Activated CD8-positive, alpha-beta memory T cell treated with anti-CD3 and anti-CD28 coated beads for 1 hour (primary cell): Measurements from ENCODE around the gene TREML2.
"Not testable (repeated sequence)": the region's sequence is repeated elsewhere in the genome, so short reads cannot be mapped to it uniquely, and the experiment has no call there.

Experiments used
- DNase-seq, 2 donors: peaks; one replicate each; pipeline ENCODE4 v3.0.0-alpha.2; 2020; ENCODE audit warnings: low read depth in 1 of 2; ENCODE audit errors: extremely low read depth in 1 of 2

TREML2 gene

DNA sequence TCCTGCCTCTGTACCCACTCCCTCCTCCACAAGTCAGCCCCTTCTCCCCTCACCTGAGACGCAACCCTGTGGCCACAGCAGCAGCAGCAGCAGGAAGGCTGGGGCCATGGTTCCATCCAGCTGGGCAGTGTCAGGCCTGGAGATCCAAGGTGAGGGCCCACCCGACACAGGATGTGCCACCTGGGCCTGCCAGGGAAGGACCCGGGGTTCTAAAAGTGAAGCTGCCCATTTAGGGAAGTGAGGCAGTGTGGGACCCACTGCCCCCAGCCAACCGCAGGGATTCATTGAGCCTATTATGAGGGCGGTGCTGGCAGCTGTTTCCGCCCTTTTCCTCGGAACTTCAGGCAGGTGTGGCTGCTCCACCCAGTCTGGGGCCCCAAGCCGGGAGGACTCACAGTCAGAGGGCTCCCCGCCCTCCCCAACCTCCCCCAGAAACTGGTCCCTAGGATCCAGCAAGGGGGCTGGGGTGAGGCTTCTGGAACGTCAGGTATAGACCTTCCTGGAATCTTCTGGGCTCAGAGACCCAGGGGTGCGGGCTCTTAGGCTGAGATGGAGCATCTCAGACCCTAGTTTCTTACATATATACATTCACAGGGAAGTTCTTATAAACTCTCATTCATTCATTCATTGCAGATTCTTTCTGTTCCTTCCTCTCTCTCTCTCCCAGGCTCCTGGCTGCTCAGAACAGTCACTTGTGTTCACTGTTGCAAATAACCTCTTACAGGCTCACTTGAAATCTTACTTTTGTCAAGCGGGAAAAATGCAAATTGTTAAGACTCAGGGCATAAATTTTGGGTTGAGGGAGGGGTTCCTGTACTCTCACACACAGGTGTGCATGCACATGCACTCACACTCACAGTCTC is at the start of gene TREML2:
TSS of gene TREML2 (minus strand) at position 249 of the 863 bp plus-strand sequence. CDS start at position 108, 141 bp downstream.
- no peak for DNase-seq

DNA sequence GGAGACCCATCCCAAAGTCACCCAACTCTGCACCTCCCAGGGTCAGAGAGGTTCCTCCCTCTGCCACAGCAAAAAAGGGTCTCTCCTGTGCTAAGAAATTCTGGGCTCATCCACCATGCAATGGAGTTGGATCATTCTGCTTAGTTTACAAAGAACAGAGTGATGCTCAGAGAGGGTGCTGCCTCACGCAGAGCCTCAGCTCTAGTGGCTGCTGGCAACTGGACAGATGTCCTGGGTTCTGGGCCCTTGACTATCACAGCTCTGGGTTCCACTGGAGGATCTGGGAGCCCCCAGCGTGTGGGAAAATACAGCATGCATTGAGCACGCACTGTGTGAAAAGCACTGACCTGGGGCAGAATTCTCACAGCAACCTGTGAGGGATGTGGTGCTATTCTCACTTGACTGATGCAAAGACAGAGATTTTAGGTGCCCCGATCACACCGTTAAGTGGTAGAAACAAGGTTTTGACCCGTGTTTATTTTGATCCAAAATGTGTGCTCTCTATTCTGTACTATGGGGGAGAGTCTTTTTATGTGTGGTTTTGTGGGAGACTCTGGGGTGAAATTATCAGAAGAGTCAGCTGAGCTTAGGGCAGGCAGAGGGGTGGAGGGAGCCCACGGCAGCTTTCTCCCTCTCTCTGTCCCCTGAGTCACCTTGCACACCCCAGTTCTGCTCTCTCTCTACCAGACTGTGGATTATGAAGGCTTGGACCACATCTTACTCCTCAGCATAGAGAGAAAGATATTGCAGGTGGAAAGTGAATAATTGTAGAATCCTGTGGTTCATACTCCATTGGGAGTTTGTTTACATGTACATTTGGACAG is 47.1 kb upstream of the TREML2 start:
- no peak for DNase-seq

GRCh38 chr6:41247288-41247865 is 46.4 kb upstream of the TREML2 start:
- DNase-seq, result no peak

GRCh38 chr6:41246529-41246928 is 45.6 kb upstream of the TREML2 start:
- not testable (repeated sequence) for DNase-seq

- no peak for DNase-seq
These were observed 38.7 kb upstream of the TREML2 start for GRCh38 chr6:41239467-41240159.

DNA sequence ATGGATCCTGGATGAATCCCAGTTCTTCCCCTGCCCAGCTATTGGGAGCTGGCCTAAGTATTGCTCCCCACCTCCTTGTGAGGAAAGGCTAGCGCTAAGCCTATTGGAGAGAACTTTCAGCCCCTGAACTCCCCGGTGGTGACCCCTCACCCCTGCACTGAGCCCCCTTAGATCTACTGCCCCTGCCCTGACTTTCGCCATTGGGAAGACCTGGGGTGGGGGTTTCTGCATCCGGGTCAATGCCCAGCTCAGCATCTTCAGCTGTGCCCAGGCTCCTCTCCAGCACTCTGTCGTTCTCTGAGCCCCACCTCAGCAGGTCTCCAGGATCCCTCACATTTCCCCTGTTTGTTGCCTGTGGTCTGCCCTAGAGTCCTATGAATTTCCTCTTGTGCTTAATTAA is 36.2 kb upstream of the TREML2 start:
- DNase-seq, result no peak

- DNase-seq, result no peak
These were observed 35.3 kb upstream of the TREML2 start for GRCh38 chr6:41236276-41236675.

DNA sequence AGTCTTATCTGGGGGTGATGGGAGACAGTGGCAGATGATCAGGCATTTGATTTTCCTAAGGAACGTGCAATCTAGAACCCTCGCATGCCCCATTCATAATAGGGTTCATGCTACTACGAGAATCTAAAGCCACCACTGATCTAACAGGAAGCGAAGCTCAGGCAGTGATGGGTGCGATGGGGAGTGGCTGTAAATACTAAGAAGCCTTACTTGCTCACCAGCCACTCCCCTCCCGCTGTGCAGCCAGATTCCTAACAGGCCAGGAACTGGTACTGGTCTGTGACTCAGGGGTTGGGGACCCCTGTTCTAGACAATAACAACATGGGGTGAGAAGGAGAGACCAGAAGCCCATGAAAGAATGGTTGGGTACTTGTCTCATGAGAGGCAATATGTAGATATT is 31.7 kb upstream of the TREML2 start:
- no peak for DNase-seq

DNA sequence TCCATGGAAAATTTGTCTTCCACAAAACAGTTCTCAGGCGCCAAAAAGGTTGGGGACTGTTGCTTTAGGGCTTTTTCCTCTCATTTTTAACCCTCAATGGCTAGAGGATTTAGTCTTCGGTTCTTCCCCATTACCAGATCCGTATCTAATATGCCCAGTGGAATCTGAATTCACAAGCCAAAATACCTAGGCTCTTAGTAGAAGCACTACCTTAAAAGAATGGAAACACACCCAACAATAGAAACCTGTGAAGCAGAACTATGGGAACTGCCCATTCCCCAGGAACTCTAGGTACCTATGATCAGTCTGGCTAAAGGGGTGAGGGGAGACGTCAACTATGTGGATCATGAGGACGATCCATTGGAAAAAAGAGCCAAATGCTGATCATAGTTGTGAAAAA is 30.3 kb upstream of the TREML2 start:
- no peak for DNase-seq

GRCh38 chr6:41229721-41230120 is 28.8 kb upstream of the TREML2 start:
- DNase-seq, result no peak

- no peak for DNase-seq
These were observed 27.7 kb upstream of the TREML2 start for GRCh38 chr6:41228616-41229015.

- DNase-seq, result no peak
These were observed 27.1 kb upstream of the TREML2 start, which contains the start of gene TREML4 for GRCh38 chr6:41228096-41228495. TREML4 (plus strand) TSS chr6:41228349; CDS start chr6:41228428, 79 bp downstream.

GRCh38 chr6:41226752-41227151 is 25.8 kb upstream of the TREML2 start:
- DNase-seq, result no peak

- no peak for DNase-seq
These were observed 23.9 kb upstream of the TREML2 start for GRCh38 chr6:41224800-41225199.

DNA sequence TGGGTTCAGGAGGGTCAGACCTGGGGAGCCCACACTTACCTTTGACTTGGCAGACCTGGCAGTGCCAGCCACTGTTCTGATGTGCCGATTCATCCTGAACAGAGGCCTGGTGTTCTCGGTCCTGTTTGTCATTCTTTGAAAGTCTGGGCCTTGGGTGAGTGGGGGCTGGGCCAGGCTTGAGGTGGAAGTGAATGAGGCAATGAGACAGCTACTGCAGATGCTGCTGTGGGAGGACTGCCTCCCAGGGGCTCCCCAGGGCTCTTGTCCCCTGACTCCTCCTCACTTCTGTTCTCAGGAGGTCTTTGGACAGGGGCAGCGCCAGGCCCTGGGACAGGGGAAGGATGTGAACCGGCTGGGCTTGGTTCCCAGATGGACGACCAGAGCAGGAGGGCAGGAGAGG is 21.6 kb upstream of the TREML2 start:
- DNase-seq, result no peak

GRCh38 chr6:41222045-41222444 is 21.1 kb upstream of the TREML2 start:
- DNase-seq, result no peak

DNA sequence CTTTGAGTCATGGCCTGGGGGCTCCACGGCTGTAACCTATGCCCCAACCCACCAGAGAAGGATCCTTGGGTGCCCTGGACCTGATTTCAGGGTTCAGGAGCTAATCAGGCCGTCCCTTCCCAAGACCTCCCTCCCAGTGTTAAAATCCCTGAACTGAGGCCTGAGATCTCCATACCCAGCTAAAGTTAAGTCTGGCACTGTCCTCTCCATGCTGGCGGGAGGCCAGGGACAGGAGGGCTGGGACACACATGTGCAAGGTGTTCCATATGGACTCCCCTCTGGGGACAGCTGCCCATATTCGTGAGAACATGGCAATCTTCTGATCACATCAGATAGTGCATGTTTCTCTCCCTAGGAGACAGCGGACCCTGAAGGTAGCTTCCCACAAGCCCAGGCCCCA is 15.7 kb upstream of the TREML2 start:
- no peak for DNase-seq

GRCh38 chr6:41215777-41216176 is 14.8 kb upstream of the TREML2 start:
- no peak for DNase-seq

DNA sequence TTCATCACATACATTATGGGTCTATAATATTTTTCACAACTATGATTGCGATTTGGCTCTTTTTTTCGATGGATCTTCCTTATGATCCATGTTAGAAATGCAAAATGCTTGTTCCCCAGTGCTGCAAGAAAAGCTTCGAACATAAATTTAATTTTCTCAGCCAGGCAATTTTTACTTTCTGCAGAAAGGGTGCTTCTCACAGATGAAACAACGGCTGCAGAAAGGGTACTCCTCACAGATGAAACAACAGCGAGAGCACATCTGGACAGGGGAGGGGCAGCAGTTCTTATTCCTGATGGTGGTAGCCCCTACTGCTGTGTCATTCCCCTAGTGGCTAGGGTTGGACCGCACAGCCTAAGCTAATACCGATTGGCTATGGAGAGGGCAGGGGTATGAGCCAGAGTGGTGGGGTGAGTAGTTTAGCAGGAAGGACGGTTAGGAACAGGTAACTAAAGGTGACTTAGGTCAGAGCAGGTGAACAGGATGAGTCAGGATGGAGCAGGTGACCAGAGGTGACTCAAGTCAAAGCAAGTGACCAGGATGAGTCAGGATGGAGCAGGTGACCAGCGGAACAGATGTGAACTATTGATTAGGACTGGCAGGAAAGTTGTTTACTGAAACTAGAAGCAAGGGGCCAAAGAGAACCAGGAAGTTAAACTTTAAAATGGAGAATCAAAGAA is 13.8 kb upstream of the TREML2 start:
- DNase-seq, result no peak

DNA sequence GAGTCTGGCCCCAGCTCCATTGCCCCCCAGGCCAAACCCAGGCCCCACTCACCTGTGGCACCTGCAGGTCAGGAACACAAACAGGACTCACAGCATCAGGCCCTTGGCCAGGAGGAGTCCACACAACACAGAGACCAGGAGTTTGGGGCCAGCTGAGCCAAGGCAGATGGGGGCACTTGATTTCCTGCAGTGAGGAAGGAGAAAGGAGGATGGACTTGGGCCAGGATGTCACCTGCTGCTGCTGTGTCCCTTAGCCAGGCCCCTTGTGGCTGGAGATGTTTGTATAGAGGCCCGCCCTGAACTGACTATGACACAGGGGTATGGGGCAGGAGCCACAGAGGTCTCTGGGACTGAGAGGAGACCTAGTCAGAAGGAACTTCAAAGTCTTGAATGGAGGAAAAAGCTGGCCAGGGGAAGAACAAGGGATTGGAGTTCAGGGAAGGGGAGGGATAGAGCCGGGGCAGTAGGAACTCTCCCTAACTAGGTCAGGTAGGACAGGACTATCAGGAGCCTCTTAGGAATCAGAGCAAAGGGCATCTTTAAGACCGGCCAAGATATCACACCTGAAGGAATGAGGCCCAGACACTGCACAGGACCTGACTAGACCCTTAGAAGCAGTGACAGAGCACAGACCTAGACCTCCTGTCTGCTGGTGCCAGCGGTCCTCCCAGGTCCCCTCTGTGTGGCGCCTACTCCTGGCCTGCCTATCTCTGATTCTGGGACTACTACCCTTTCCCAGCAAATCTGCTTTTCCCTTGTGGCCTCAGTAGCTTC is 8.8 kb upstream of the TREML2 start:
- DNase-seq, result no peak
